Measurements from ENCODE around the gene GCSAM.

- TF ChIP-seq GATA3 (IDR thresholded peaks at IDR 0.05; ENCODE audit: low read depth, low read length) (no peak), GATA2 (IDR thresholded peaks at IDR 0.05; ENCODE audit: low read depth, low read length) (no peak)
These were observed 4.7 kb upstream of the GCSAM start for GRCh38 chr3:112137781-112138180.
